MM.1S (cell line): Measurements from ENCODE around the gene CISD1.
"Not testable (repeated sequence)": the region's sequence is repeated elsewhere in the genome, so short reads cannot be mapped to it uniquely, and the experiment has no call there.

Experiments used
- CTCF ChIP-seq: fragments of 300-600 bp; sonication (generic); IDR thresholded peaks from 2 replicates; pipeline ENCODE4 v1.5.1; 2016; ENCODE audit warnings: antibody characterized with exemption, low read length, mixed read lengths
- EZH2 ChIP-seq: fragments of 300-600 bp; sonication (generic); optimal IDR thresholded peaks from 2 replicates; pipeline ENCODE3; 2017; ENCODE audit warnings: low read depth, mild to moderate bottlenecking, antibody characterized with exemption, low read length, mixed read lengths
- EZH2phosphoT487 ChIP-seq: fragments of 300-600 bp; sonication (generic); IDR thresholded peaks from 2 replicates; pipeline ENCODE4 v1.6.1; 2018; ENCODE audit warnings: antibody characterized with exemption, low read length

GRCh38 chr10:58256013-58256780 is 12.8 kb upstream of the CISD1 start:
- not testable (repeated sequence) for TF ChIP-seq CTCF, EZH2, EZH2phosphoT487
